GM19240 (cell line): ENCODE results near the gene PPIL1.

Experiments used
- DNase-seq: peaks from one replicate; pipeline ENCODE4 v3.0.0; 2011; ENCODE audit warnings: low spot score; ENCODE audit not compliant: insufficient read length

PPIL1 gene

GRCh38 chr6:36888654-36889481, 14.3 kb upstream of the PPIL1 start:
- no peak for DNase-seq

- no peak for DNase-seq
Observed at GRCh38 chr6:36888115-36888643, 13.6 kb upstream of the PPIL1 start.

- no peak for DNase-seq
Observed at GRCh38 chr6:36886950-36887618, 12.5 kb upstream of the PPIL1 start.

GRCh38 chr6:36885461-36886401, 11.1 kb upstream of the PPIL1 start, which contains the start of gene C6orf89:
TSS of gene C6orf89 (plus strand) at chr6:36885952. CDS start at chr6:36899445, 13,493 bp downstream.
- DNase-seq = peak; percentile 74

GRCh38 chr6:36884610-36885009, 10.0 kb upstream of the PPIL1 start:
- no peak for DNase-seq

- no peak for DNase-seq
Observed at GRCh38 chr6:36875250-36875633, 639 bp upstream of the PPIL1 start.

- no peak for DNase-seq
Observed at GRCh38 chr6:36873612-36874442, 776 bp downstream of the PPIL1 start.

GRCh38 chr6:36873115-36873514, 1.5 kb downstream of the PPIL1 start:
- DNase-seq = no peak

- no peak for DNase-seq
Observed at GRCh38 chr6:36871686-36872085, 2.9 kb downstream of the PPIL1 start.

GRCh38 chr6:36867471-36868224, 7.0 kb downstream of the PPIL1 start:
- no peak for DNase-seq

GRCh38 chr6:36865835-36866234, 8.8 kb downstream of the PPIL1 start:
- DNase-seq = no peak

GRCh38 chr6:36863670-36864540, 10.7 kb downstream of the PPIL1 start:
- DNase-seq = no peak

GRCh38 chr6:36862848-36863382, 11.7 kb downstream of the PPIL1 start:
- DNase-seq = no peak

GRCh38 chr6:36862164-36862847, 12.3 kb downstream of the PPIL1 start:
- DNase-seq = no peak

GRCh38 chr6:36860126-36860525, 14.5 kb downstream of the PPIL1 start:
- no peak for DNase-seq

- DNase-seq = no peak
Observed at GRCh38 chr6:36858407-36858981, 16.1 kb downstream of the PPIL1 start.

- no peak for DNase-seq
Observed at GRCh38 chr6:36857325-36857724, 17.3 kb downstream of the PPIL1 start.

GRCh38 chr6:36856277-36856676, 18.3 kb downstream of the PPIL1 start:
- DNase-seq = no peak
